HEK293T (cell line): ENCODE results near the gene CYP20A1.
A peak's percentile ranks its signal among the peaks of the same experiment; 100 is the strongest.

Source experiments
- BHLHE40 ChIP-seq: fragments of 450-650 bp; IDR thresholded peaks from 2 replicates; pipeline ENCODE4 v1.6.1; 2016; ENCODE audit warnings: mild to moderate bottlenecking, moderate library complexity, borderline replicate concordance
- CTBP1 ChIP-seq: fragments of 450-650 bp; IDR thresholded peaks from 2 replicates; pipeline ENCODE4 v1.6.1; 2016; ENCODE audit warnings: borderline replicate concordance
- ELF4 ChIP-seq: fragments of 450-650 bp; IDR thresholded peaks from 2 replicates; pipeline ENCODE4 v1.6.1; 2017; ENCODE audit warnings: antibody characterized with exemption
- FOXA1 ChIP-seq: fragments of 450-650 bp; IDR thresholded peaks from 2 replicates; pipeline ENCODE4 v1.6.1; 2016; ENCODE audit warnings: mild to moderate bottlenecking
- FOXM1 ChIP-seq: fragments of 450-650 bp; IDR thresholded peaks from 2 replicates; pipeline ENCODE4 v1.6.1; 2017; ENCODE audit warnings: mild to moderate bottlenecking, borderline replicate concordance
- HDGF ChIP-seq: fragments of 450-650 bp; IDR thresholded peaks from 2 replicates; pipeline ENCODE4 v1.6.1; 2017; ENCODE audit warnings: antibody characterized with exemption, borderline replicate concordance
- L3MBTL2 ChIP-seq: fragments of 450-650 bp; conservative IDR thresholded peaks from 2 replicates; pipeline ENCODE4 v1.6.1; 2016; ENCODE audit warnings: mild to moderate bottlenecking
- LEF1 ChIP-seq: fragments of 450-650 bp; IDR thresholded peaks from 2 replicates; pipeline ENCODE4 v1.6.1; 2017; ENCODE audit warnings: mild to moderate bottlenecking, borderline replicate concordance
- PKNOX1 ChIP-seq: fragments of 450-650 bp; IDR thresholded peaks from 2 replicates; pipeline ENCODE4 v1.6.1; 2016
- SP1 ChIP-seq: fragments of 450-650 bp; IDR thresholded peaks from 2 replicates; pipeline ENCODE4 v1.6.1; 2017
- SUZ12 ChIP-seq: fragments of 450-650 bp; IDR thresholded peaks from 2 replicates; pipeline ENCODE4 v1.6.1; 2016; ENCODE audit warnings: mild to moderate bottlenecking
- TARDBP ChIP-seq: fragments of 450-650 bp; IDR thresholded peaks from 2 replicates; pipeline ENCODE4 v1.6.1; 2016
- ZNF384 ChIP-seq: fragments of 450-650 bp; IDR thresholded peaks from 2 replicates; pipeline ENCODE4 v1.6.1; 2016

- TF ChIP-seq SUZ12 (no peak), SP1 (no peak), L3MBTL2 (no peak), TARDBP (no peak), FOXA1 (no peak), CTBP1 (no peak), BHLHE40 (no peak), ELF4 (no peak), FOXM1 (no peak), ZNF384 (peak; percentile 83), HDGF (no peak), LEF1 (no peak), PKNOX1 (no peak)
Measured at GRCh38 chr2:203238292-203238703, 520 bp upstream of the CYP20A1 start.
